ENCODE measurements around the gene IL26.

DNA sequence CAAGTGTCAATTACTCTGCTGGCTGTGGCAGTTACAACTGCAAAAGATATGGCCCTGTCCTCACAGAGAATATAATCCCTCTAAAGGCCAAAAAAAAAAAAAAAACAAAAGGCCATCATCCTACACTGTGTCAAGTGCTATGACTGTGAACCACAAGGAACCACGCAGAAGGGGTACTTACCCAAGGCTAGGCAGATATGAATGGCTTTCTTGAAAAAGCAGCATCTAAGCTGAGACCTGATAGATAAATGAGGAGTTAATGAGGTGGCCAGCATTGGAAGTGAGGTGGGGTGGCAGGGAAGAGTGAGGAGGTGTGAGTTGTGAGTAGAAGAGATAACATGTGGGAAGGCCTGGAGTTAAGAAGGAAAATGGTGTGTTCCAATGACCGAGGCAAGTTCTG is 44.2 kb upstream of the IL26 start:
- no peak for TF ChIP-seq POLR2AphosphoS5 (IDR thresholded peaks at IDR 0.05; ENCODE audit: borderline replicate concordance, low read depth, low read length)
- TF ChIP-seq EZH2 (IDR thresholded peaks at IDR 0.05), result no peak
- no peak for TF ChIP-seq FOXP2 (optimal IDR thresholded peaks at IDR 0.05; ENCODE audit: control extremely low read depth, extremely low read length, insufficient read depth)
